ENCODE measurements around the gene SRGAP2C. TPM values are rescaled to one million over a fixed set of nuclear protein-coding genes. Genes with fewer than 3 reads are reported as not detected.
"Not testable (repeated sequence)": the region's sequence is repeated elsewhere in the genome, so short reads cannot be mapped to it uniquely, and the experiment has no call there.

The SRGAP2C gene
- total and polyA plus RNA-seq, 2 experiments from 2014 or later, result 10.0 to 21.5 TPM

GRCh38 chr1:121226925-121227324 lies 42.1 kb downstream of the SRGAP2C start:
- H3K27me3 ChIP-seq, H3K4me3 ChIP-seq: not testable (repeated sequence)

GRCh38 chr1:121227544-121228330 lies 43.0 kb downstream of the SRGAP2C start:
- not testable (repeated sequence) for DNase-seq (ENCODE audit: low read depth in 1 of 2, low spot score in 1 of 2); H3K36me3 ChIP-seq; H3K4me1 ChIP-seq (ENCODE audit: low read depth); H3K27me3 ChIP-seq; H3K4me3 ChIP-seq; H3K9me3 ChIP-seq (ENCODE audit: low read depth)
- peak overlapping the region; percentile 79 for H3K27ac ChIP-seq

More at GRCh38 chr1:121226925-121227324, 42.1 kb downstream of the SRGAP2C start:
- H3K36me3 ChIP-seq; H3K9me3 ChIP-seq (ENCODE audit: low read depth); H3K4me1 ChIP-seq (ENCODE audit: low read depth); H3K27ac ChIP-seq; DNase-seq (ENCODE audit: low read depth in 1 of 2, low spot score in 1 of 2): not testable (repeated sequence)

GRCh38 chr1:121230636-121231035 lies 45.9 kb downstream of the SRGAP2C start:
- H3K4me1 ChIP-seq (ENCODE audit: low read depth); H3K27me3 ChIP-seq; H3K27ac ChIP-seq; H3K9me3 ChIP-seq (ENCODE audit: low read depth); DNase-seq (ENCODE audit: low read depth in 1 of 2, low spot score in 1 of 2); H3K4me3 ChIP-seq; H3K36me3 ChIP-seq: not testable (repeated sequence)

GRCh38 chr1:121232445-121233125 lies 47.8 kb downstream of the SRGAP2C start:
- H3K4me3 ChIP-seq; H3K27me3 ChIP-seq; H3K4me1 ChIP-seq (ENCODE audit: low read depth); DNase-seq (ENCODE audit: low read depth in 1 of 2, low spot score in 1 of 2); H3K36me3 ChIP-seq; H3K27ac ChIP-seq; H3K9me3 ChIP-seq (ENCODE audit: low read depth): not testable (repeated sequence)

- H3K4me3 ChIP-seq; H3K27me3 ChIP-seq; H3K4me1 ChIP-seq (ENCODE audit: low read depth); DNase-seq (ENCODE audit: low read depth in 1 of 2, low spot score in 1 of 2); H3K36me3 ChIP-seq; H3K27ac ChIP-seq; H3K9me3 ChIP-seq (ENCODE audit: low read depth): not testable (repeated sequence)
These were observed 49.5 kb downstream of the SRGAP2C start for GRCh38 chr1:121234090-121234759.

- DNase-seq (ENCODE audit: low read depth in 1 of 2, low spot score in 1 of 2); H3K4me1 ChIP-seq (ENCODE audit: low read depth); H3K4me3 ChIP-seq; H3K27ac ChIP-seq; H3K9me3 ChIP-seq (ENCODE audit: low read depth); H3K36me3 ChIP-seq; H3K27me3 ChIP-seq: not testable (repeated sequence)
These were observed 53.6 kb downstream of the SRGAP2C start for GRCh38 chr1:121238384-121238783.

- H3K36me3 ChIP-seq; DNase-seq (ENCODE audit: low read depth in 1 of 2, low spot score in 1 of 2); H3K4me1 ChIP-seq (ENCODE audit: low read depth); H3K27me3 ChIP-seq; H3K27ac ChIP-seq; H3K9me3 ChIP-seq (ENCODE audit: low read depth); H3K4me3 ChIP-seq: not testable (repeated sequence)
These were observed 59.1 kb downstream of the SRGAP2C start for GRCh38 chr1:121243913-121244312.

- H3K27me3 ChIP-seq; H3K27ac ChIP-seq; DNase-seq (ENCODE audit: low read depth in 1 of 2, low spot score in 1 of 2); H3K36me3 ChIP-seq; H3K4me3 ChIP-seq; H3K4me1 ChIP-seq (ENCODE audit: low read depth); H3K9me3 ChIP-seq (ENCODE audit: low read depth): not testable (repeated sequence)
These were observed 61.6 kb downstream of the SRGAP2C start for GRCh38 chr1:121246399-121246798.

- not testable (repeated sequence) for DNase-seq (ENCODE audit: low read depth in 1 of 2, low spot score in 1 of 2); H3K9me3 ChIP-seq (ENCODE audit: low read depth); H3K4me3 ChIP-seq
These were observed 67.9 kb downstream of the SRGAP2C start for GRCh38 chr1:121252656-121253055.

GRCh38 chr1:121254618-121255017 lies 69.8 kb downstream of the SRGAP2C start:
- H3K4me1 ChIP-seq (ENCODE audit: low read depth); H3K36me3 ChIP-seq; H3K27me3 ChIP-seq; H3K4me3 ChIP-seq; DNase-seq (ENCODE audit: low read depth in 1 of 2, low spot score in 1 of 2); H3K9me3 ChIP-seq (ENCODE audit: low read depth): not testable (repeated sequence)
- H3K27ac ChIP-seq, result peak overlapping the region; percentile 57

More at GRCh38 chr1:121252656-121253055, 67.9 kb downstream of the SRGAP2C start:
- H3K27me3 ChIP-seq; H3K36me3 ChIP-seq; H3K4me1 ChIP-seq (ENCODE audit: low read depth); H3K27ac ChIP-seq: not testable (repeated sequence)

GRCh38 chr1:121257632-121258031 lies 72.9 kb downstream of the SRGAP2C start:
- not testable (repeated sequence) for H3K27me3 ChIP-seq; H3K27ac ChIP-seq; H3K36me3 ChIP-seq; H3K4me3 ChIP-seq; H3K9me3 ChIP-seq (ENCODE audit: low read depth); DNase-seq (ENCODE audit: low read depth in 1 of 2, low spot score in 1 of 2); H3K4me1 ChIP-seq (ENCODE audit: low read depth)

- not testable (repeated sequence) for H3K27me3 ChIP-seq; H3K4me3 ChIP-seq; DNase-seq (ENCODE audit: low read depth in 1 of 2, low spot score in 1 of 2); H3K36me3 ChIP-seq; H3K27ac ChIP-seq; H3K4me1 ChIP-seq (ENCODE audit: low read depth); H3K9me3 ChIP-seq (ENCODE audit: low read depth)
These were observed 73.4 kb downstream of the SRGAP2C start for GRCh38 chr1:121258134-121258533.

GRCh38 chr1:121260205-121260604 lies 75.4 kb downstream of the SRGAP2C start:
- H3K4me1 ChIP-seq (ENCODE audit: low read depth); H3K27me3 ChIP-seq: not testable (repeated sequence)

GRCh38 chr1:121262163-121262562 lies 77.4 kb downstream of the SRGAP2C start:
- not testable (repeated sequence) for H3K27me3 ChIP-seq; H3K4me1 ChIP-seq (ENCODE audit: low read depth); H3K27ac ChIP-seq; H3K36me3 ChIP-seq; H3K4me3 ChIP-seq; DNase-seq (ENCODE audit: low read depth in 1 of 2, low spot score in 1 of 2); H3K9me3 ChIP-seq (ENCODE audit: low read depth)

More at GRCh38 chr1:121260205-121260604, 75.4 kb downstream of the SRGAP2C start:
- H3K9me3 ChIP-seq (ENCODE audit: low read depth); H3K4me3 ChIP-seq; H3K36me3 ChIP-seq; H3K27ac ChIP-seq: not testable (repeated sequence)
- DNase-seq (ENCODE audit: low read depth in 1 of 2, low spot score in 1 of 2), result peak in 1 of 2 donors; percentile 1

Data from cardiac muscle cell (in vitro differentiated cells and primary cell).